DOHH2 (cell line): Measurements from ENCODE around the gene HLA-DOB.
A peak's percentile ranks its signal among the peaks of the same experiment; 100 is the strongest.

Experiments
- H3F3A ChIP-seq: fragments of 200-600 bp; sonication (generic), shearing (Covaris generic); 2 replicates; pipeline ENCODE4 v1.6.0; 2016; ENCODE audit warnings: antibody characterized with exemption, mild to moderate bottlenecking; ENCODE audit not compliant: control insufficient read depth, insufficient read depth
- H3K27ac ChIP-seq: fragments of 200-600 bp; sonication (generic); 2 replicates; pipeline ENCODE4 v1.5.1; 2014; ENCODE audit warnings: low read depth, mild to moderate bottlenecking, low read length, moderate library complexity
- H3K27me3 ChIP-seq: fragments of 200-600 bp; sonication (generic); 2 replicates; pipeline ENCODE4 v1.6.1; 2014; ENCODE audit warnings: mild to moderate bottlenecking, low read length, mixed read lengths; ENCODE audit not compliant: control insufficient read depth
- H3K36me3 ChIP-seq: fragments of 200-600 bp; sonication (generic); 2 replicates; pipeline ENCODE4 v1.6.1; 2014; ENCODE audit warnings: mild to moderate bottlenecking, low read length, moderate library complexity, mixed read lengths; ENCODE audit not compliant: control insufficient read depth
- H3K4me1 ChIP-seq: fragments of 200-600 bp; sonication (generic); 2 replicates; pipeline ENCODE4 v1.6.1; 2014; ENCODE audit warnings: mild to moderate bottlenecking, low read length, mixed read lengths; ENCODE audit not compliant: control insufficient read depth
- H3K4me2 ChIP-seq: fragments of 200-600 bp; sonication (generic); 2 replicates; pipeline ENCODE4 v1.6.0; 2014; ENCODE audit warnings: mild to moderate bottlenecking, low read length, moderate library complexity
- H3K4me3 ChIP-seq: fragments of 200-600 bp; sonication (generic); 2 replicates; pipeline ENCODE4 v1.5.1; 2014; ENCODE audit warnings: mild to moderate bottlenecking, low read length, mixed read lengths
- H3K79me2 ChIP-seq: fragments of 200-600 bp; sonication (generic); 2 replicates; pipeline ENCODE4 v1.6.1; 2014; ENCODE audit warnings: mild to moderate bottlenecking, low read length, mixed read lengths; ENCODE audit not compliant: control insufficient read depth
- H3K9me2 ChIP-seq: fragments of 200-600 bp; sonication (generic); replicated peaks from 2 replicates; pipeline ENCODE4 v1.6.1; 2014; ENCODE audit warnings: mild to moderate bottlenecking, low read length, mixed read lengths; ENCODE audit not compliant: control insufficient read depth
- H3K9me3 ChIP-seq: fragments of 200-600 bp; sonication (generic); 2 replicates; pipeline ENCODE4 v1.6.1; 2014; ENCODE audit warnings: antibody characterized with exemption, low read length, mixed read lengths; ENCODE audit not compliant: control insufficient read depth, insufficient read depth
- H4K20me1 ChIP-seq: fragments of 200-600 bp; sonication (generic); 2 replicates; pipeline ENCODE4 v1.6.0; 2014; ENCODE audit warnings: low read depth, mild to moderate bottlenecking, antibody characterized with exemption, low read length, moderate library complexity; ENCODE audit not compliant: control insufficient read depth, insufficient read depth
- EZH2phosphoT487 ChIP-seq: fragments of 200-600 bp; sonication (generic); IDR thresholded peaks from 2 replicates; pipeline ENCODE4 v1.6.1; 2017; ENCODE audit warnings: borderline replicate concordance, mild to moderate bottlenecking, antibody characterized with exemption, low read length, moderate library complexity, mixed read lengths
- TF ChIP-seq, protein P1 (sequence below): fragments of 200-600 bp; sonication (generic); IDR thresholded peaks from one replicate; pipeline ENCODE4 v1.5.1; 2014; ENCODE audit warnings: antibody characterized with exemption, mild to moderate bottlenecking, low read depth, low read length; ENCODE audit not compliant: poor library complexity, severe bottlenecking

The HLA-DOB gene

DNA sequence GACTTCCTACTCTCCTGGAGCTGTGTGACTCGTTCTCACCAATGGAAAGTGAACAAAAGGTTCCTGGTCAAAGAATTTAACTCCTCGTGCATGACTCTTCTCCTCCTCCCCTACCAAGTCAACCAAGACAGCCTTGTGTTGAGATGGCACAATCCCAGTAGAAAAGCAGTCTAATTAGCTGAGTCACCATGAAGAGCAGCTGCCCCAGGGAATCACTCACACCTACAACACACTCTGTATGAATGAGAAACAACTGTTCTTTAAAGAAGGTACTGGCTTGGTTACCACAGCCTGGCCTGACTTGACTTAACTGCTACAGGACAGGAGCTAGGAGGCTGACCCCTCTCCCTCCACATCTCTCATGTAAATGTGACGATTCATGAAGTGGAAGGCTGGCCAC, 2.9 kb upstream of the HLA-DOB start:
- Histone ChIP-seq H3K9me2 (no peaks in the 10 kb centered on the region), H3K4me1 (peaks cover 71% of the 10 kb centered on the region), H3K27me3 (no peaks in the 10 kb centered on the region), H3K27ac (no peak overlapping the region), H4K20me1 (no peaks in the 10 kb centered on the region), H3K9me3 (no peaks in the 10 kb centered on the region), H3K4me3 (no peak overlapping the region), H3F3A (peaks cover 19% of the 10 kb centered on the region), H3K4me2 (no peak overlapping the region), H3K36me3 (peaks cover 15% of the 10 kb centered on the region), H3K79me2 (peaks cover 9% of the 10 kb centered on the region)
- TF ChIP-seq, protein P1, sequence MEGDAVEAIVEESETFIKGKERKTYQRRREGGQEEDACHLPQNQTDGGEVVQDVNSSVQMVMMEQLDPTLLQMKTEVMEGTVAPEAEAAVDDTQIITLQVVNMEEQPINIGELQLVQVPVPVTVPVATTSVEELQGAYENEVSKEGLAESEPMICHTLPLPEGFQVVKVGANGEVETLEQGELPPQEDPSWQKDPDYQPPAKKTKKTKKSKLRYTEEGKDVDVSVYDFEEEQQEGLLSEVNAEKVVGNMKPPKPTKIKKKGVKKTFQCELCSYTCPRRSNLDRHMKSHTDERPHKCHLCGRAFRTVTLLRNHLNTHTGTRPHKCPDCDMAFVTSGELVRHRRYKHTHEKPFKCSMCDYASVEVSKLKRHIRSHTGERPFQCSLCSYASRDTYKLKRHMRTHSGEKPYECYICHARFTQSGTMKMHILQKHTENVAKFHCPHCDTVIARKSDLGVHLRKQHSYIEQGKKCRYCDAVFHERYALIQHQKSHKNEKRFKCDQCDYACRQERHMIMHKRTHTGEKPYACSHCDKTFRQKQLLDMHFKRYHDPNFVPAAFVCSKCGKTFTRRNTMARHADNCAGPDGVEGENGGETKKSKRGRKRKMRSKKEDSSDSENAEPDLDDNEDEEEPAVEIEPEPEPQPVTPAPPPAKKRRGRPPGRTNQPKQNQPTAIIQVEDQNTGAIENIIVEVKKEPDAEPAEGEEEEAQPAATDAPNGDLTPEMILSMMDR, result no peak

DNA sequence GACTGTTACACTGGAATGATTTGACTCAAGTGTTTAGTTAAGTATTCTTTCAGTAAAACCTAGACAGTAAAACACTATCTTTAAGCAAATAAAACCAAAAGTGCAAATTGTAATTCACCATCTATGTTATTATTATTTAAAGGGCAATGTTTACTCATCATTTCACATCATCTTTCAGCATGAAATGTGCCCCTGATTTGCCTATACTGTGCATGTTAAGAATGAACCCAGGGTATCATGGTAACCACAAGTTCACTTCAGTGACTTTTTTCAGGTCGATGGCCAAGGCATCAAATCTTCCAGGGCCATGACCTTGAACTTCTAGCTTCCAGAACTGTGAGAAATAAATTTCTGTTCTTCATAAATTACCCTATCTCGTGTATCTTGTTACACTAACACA, 2.1 kb upstream of the HLA-DOB start:
- H3K79me2 ChIP-seq, result peaks cover 18% of the 10 kb centered on the region
- H3K27me3 ChIP-seq, result no peaks in the 10 kb centered on the region
- H3F3A ChIP-seq, result peaks cover 19% of the 10 kb centered on the region
- H3K27ac ChIP-seq, result no peak overlapping the region
- H3K36me3 ChIP-seq, result peaks cover 23% of the 10 kb centered on the region
- H4K20me1 ChIP-seq, result no peaks in the 10 kb centered on the region
- H3K4me2 ChIP-seq, result peak overlapping the region; percentile 27
- 0 out of 2 replicates have a peak overlapping the region, but pooled peaks have one; percentile 6 for H3K4me3 ChIP-seq
- TF ChIP-seq EZH2phosphoT487, result no peak
- TF ChIP-seq, protein P1, result no peak
- H3K4me1 ChIP-seq, result peaks cover 79% of the 10 kb centered on the region
- no peaks in the 10 kb centered on the region for H3K9me2 ChIP-seq
- H3K9me3 ChIP-seq, result no peaks in the 10 kb centered on the region

DNA sequence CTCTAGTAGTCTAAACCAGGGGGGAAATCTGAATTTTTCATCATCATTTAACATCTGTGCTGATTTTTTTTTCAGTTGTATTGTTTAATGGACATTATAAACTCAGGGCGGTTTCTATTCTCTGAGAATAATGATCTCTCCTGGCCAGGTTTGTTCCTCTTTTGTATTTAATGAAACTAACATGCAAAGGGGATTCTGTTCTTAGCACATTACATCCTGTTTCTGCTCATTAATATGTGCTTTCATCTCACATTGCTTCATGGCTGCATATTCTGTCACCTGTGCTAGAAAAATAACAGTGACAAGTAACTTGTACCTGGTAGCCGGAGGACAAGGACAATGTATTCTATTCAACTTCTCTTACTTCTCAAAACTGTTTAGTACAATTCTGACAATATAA, 806 bp downstream of the HLA-DOB start:
- Histone ChIP-seq H3K27ac (peak overlapping the region; percentile 97), H3K9me3 (no peaks in the 10 kb centered on the region), H3K27me3 (no peaks in the 10 kb centered on the region), H3K36me3 (peaks cover 44% of the 10 kb centered on the region), H3K79me2 (peaks cover 24% of the 10 kb centered on the region), H3K4me3 (peak overlapping the region; percentile 75), H3K4me2 (peak overlapping the region; percentile 93), H3K4me1 (peaks cover 69% of the 10 kb centered on the region), H3F3A (peaks cover 19% of the 10 kb centered on the region), H3K9me2 (no peaks in the 10 kb centered on the region), H4K20me1 (no peaks in the 10 kb centered on the region)
- TF ChIP-seq EZH2phosphoT487, result no peak
- TF ChIP-seq, protein P1, result no peak

DNA sequence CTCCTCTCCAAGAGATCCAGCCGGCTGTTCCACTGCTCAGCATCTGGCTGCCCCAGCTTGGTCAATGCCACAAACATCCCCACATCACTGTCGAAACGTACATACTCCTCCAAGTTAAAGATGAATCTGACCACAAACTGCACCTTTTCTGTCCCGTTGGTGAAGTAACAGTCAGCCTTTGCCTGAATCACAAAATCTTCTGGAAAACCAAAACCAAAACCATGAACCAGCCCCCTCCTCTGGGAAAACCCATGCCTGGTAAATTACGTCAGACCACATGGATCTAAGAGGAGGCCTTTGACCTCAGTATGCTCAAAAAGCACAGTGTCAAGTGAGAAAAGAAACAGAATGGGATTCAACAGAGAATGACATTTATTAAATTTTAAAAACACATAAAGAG, 1.7 kb downstream of the HLA-DOB start:
- H3K79me2 ChIP-seq, result peaks cover 24% of the 10 kb centered on the region
- peak overlapping the region; percentile 75 for H3K4me3 ChIP-seq
- H3K9me2 ChIP-seq, result no peaks in the 10 kb centered on the region
- H3K36me3 ChIP-seq, result peaks cover 48% of the 10 kb centered on the region
- no peaks in the 10 kb centered on the region for H3K9me3 ChIP-seq
- peaks cover 60% of the 10 kb centered on the region for H3K4me1 ChIP-seq
- peak overlapping the region; percentile 97 for H3K27ac ChIP-seq
- no peaks in the 10 kb centered on the region for H3K27me3 ChIP-seq
- TF ChIP-seq, protein P1, result no peak
- no peak for TF ChIP-seq EZH2phosphoT487
- no peaks in the 10 kb centered on the region for H4K20me1 ChIP-seq
- H3F3A ChIP-seq, result peaks cover 19% of the 10 kb centered on the region
- H3K4me2 ChIP-seq, result peak overlapping the region; percentile 93
